LNCaP clone FGC (cell line): Measurements from ENCODE around the gene NDUFC1.
"Not testable (repeated sequence)": the region's sequence is repeated elsewhere in the genome, so short reads cannot be mapped to it uniquely, and the experiment has no call there.

Experiments used
- DNase-seq: peaks from one replicate; pipeline ENCODE4 v3.0.0-alpha.2; 2011; ENCODE audit warnings: low read depth
- H3K4me3 ChIP-seq: 2 replicates; pipeline ENCODE4 v1.5.1; 2011; ENCODE audit warnings: mild to moderate bottlenecking, low read depth, low read length, control low read depth
- CTCF ChIP-seq: IDR thresholded peaks from 2 replicates; pipeline ENCODE4 v1.5.1; 2012; ENCODE audit warnings: mild to moderate bottlenecking; ENCODE audit not compliant: control insufficient read depth, insufficient read depth; ENCODE audit errors: extremely low read depth

Gene NDUFC1

GRCh38 chr4:139267301-139267700, 35.0 kb downstream of the NDUFC1 start:
- no peak for TF ChIP-seq CTCF
- no peak overlapping the region for H3K4me3 ChIP-seq
- DNase-seq: no peak

GRCh38 chr4:139266583-139267257, 35.6 kb downstream of the NDUFC1 start:
- TF ChIP-seq CTCF: no peak
- DNase-seq: no peak
- H3K4me3 ChIP-seq: no peak overlapping the region

- TF ChIP-seq CTCF: no peak
- no peak for DNase-seq
- H3K4me3 ChIP-seq: no peak overlapping the region
Observed at GRCh38 chr4:139266208-139266582, 36.1 kb downstream of the NDUFC1 start.

- no peak overlapping the region for H3K4me3 ChIP-seq
- TF ChIP-seq CTCF: no peak
Observed at GRCh38 chr4:139265654-139266053, 36.6 kb downstream of the NDUFC1 start.

GRCh38 chr4:139256349-139256748, 45.9 kb downstream of the NDUFC1 start:
- no peak for TF ChIP-seq CTCF
- H3K4me3 ChIP-seq: no peak overlapping the region
- no peak for DNase-seq

More at GRCh38 chr4:139265654-139266053, 36.6 kb downstream of the NDUFC1 start:
- no peak for DNase-seq

- DNase-seq, H3K4me3 ChIP-seq: not testable (repeated sequence)
Observed at GRCh38 chr4:139255581-139255980, 46.7 kb downstream of the NDUFC1 start.

- DNase-seq: no peak
- no peak for TF ChIP-seq CTCF
- H3K4me3 ChIP-seq: no peak overlapping the region
Observed at GRCh38 chr4:139253713-139254112, 48.6 kb downstream of the NDUFC1 start.
